ENCODE data around the gene ASB12.

DNA sequence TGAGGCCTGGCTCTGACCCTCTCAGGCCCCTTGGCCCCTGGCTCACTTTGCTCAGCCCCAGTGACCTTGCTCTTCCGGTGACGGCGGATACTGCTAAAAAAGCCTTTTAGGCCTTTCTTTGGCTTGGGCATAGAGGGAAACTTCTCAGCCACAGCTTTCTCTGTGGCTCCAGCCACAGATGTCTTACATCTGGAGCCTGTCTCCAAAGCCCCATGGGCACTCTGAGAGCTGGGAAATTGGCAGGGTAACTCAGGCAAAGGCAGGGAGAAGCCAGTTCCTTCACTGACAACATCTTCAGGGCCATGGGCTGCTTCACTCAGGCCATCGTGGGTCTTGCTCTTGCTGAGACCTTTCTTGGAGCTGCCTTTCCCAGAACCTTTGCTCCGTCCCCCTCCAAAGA is 37.7 kb downstream of the ASB12 start:
- TF ChIP-seq GATA2 (IDR thresholded peaks at IDR 0.05; ENCODE audit: low read depth, low read length) (no peak), GATA3 (IDR thresholded peaks at IDR 0.05; ENCODE audit: low read depth, low read length) (no peak)
